H9 (cell line): Measurements from ENCODE around the gene PDGFB. TPM values are rescaled to one million over a fixed set of nuclear protein-coding genes. Genes with fewer than 3 reads are reported as not detected.

Experiments
- DNase-seq: peaks from one replicate; pipeline ENCODE4 v3.0.0-alpha.2; 2017
- H2AFZ ChIP-seq: one replicate; pipeline ENCODE4 v1.6.1; 2013; ENCODE audit warnings: mild to moderate bottlenecking, low read length, control low read depth, moderate library complexity
- H2AK5ac ChIP-seq: 2 replicates; pipeline ENCODE4 v1.6.1; 2013; ENCODE audit warnings: low read length, control low read depth, mixed read lengths; ENCODE audit not compliant: insufficient read length
- H2BK120ac ChIP-seq: one replicate; pipeline ENCODE4 v1.6.1; 2013; ENCODE audit warnings: low read depth, mild to moderate bottlenecking, low read length, control low read depth, inconsistent platforms; ENCODE audit not compliant: poor library complexity, severe bottlenecking
- H2BK12ac ChIP-seq: 2 replicates; pipeline ENCODE4 v1.6.1; 2013; ENCODE audit warnings: low read length, control low read depth, mixed read lengths, low read depth; ENCODE audit not compliant: insufficient read length
- H2BK15ac ChIP-seq: 2 replicates; pipeline ENCODE4 v1.6.1; 2013; ENCODE audit warnings: low read depth, low read length, control low read depth
- H2BK20ac ChIP-seq: one replicate; pipeline ENCODE4 v1.6.1; 2013; ENCODE audit warnings: low read depth, mild to moderate bottlenecking, low read length, control low read depth, inconsistent platforms; ENCODE audit not compliant: poor library complexity, severe bottlenecking
- H2BK5ac ChIP-seq: 2 replicates; pipeline ENCODE4 v1.6.1; 2013; ENCODE audit warnings: low read length, control low read depth, mixed read lengths; ENCODE audit not compliant: insufficient read length
- H3K14ac ChIP-seq: 2 replicates; pipeline ENCODE4 v1.6.1; 2013; ENCODE audit warnings: low read length, control low read depth; ENCODE audit not compliant: insufficient read depth
- H3K18ac ChIP-seq: 2 replicates; pipeline ENCODE4 v1.6.1; 2013; ENCODE audit warnings: low read depth, mild to moderate bottlenecking, mixed read lengths, low read length, control low read depth; ENCODE audit not compliant: insufficient read length
- H3K23ac ChIP-seq: 2 replicates; pipeline ENCODE4 v1.6.1; 2013; ENCODE audit warnings: low read length, control low read depth, mixed read lengths, low read depth; ENCODE audit not compliant: insufficient read length
- H3K23me2 ChIP-seq: 2 replicates; pipeline ENCODE4 v1.6.1; 2013; ENCODE audit warnings: low read depth, mild to moderate bottlenecking, mixed read lengths, low read length, control low read depth; ENCODE audit not compliant: insufficient read length, poor library complexity, severe bottlenecking
- H3K27ac ChIP-seq: 2 replicates; pipeline ENCODE4 v1.5.1; 2013; ENCODE audit warnings: low read length, control low read depth, mixed read lengths, low read depth; ENCODE audit not compliant: insufficient read length
- H3K27me3 ChIP-seq: 2 replicates; pipeline ENCODE4 v1.6.1; 2013; ENCODE audit warnings: low read length, control low read depth, inconsistent platforms; ENCODE audit not compliant: insufficient read depth
- H3K4ac ChIP-seq: 2 replicates; pipeline ENCODE4 v1.6.1; 2013; ENCODE audit warnings: low read depth, mild to moderate bottlenecking, control low read depth, inconsistent platforms, low read length, moderate library complexity
- H3K4me1 ChIP-seq: 2 replicates; pipeline ENCODE4 v1.6.1; 2013; ENCODE audit warnings: low read length, control low read depth, inconsistent platforms; ENCODE audit not compliant: insufficient read depth
- H3K4me2 ChIP-seq: 2 replicates; pipeline ENCODE4 v1.6.1; 2013; ENCODE audit warnings: low read length, control low read depth, mixed read lengths; ENCODE audit not compliant: insufficient read length, insufficient read depth
- H3K56ac ChIP-seq: 2 replicates; pipeline ENCODE4 v1.6.1; 2013; ENCODE audit warnings: low read depth, mild to moderate bottlenecking, mixed read lengths, low read length, control low read depth; ENCODE audit not compliant: insufficient read length
- H3K79me1 ChIP-seq: 2 replicates; pipeline ENCODE4 v1.6.1; 2013; ENCODE audit warnings: low read depth, mild to moderate bottlenecking, moderate library complexity, low read length, control low read depth, inconsistent platforms; ENCODE audit not compliant: insufficient read depth, poor library complexity, severe bottlenecking
- H3K79me2 ChIP-seq: 2 replicates; pipeline ENCODE4 v1.6.1; 2013; ENCODE audit warnings: low read length, control low read depth, inconsistent platforms; ENCODE audit not compliant: insufficient read depth
- H3K9ac ChIP-seq: 2 replicates; pipeline ENCODE4 v1.6.1; 2013; ENCODE audit warnings: low read length, control low read depth, mixed read lengths; ENCODE audit not compliant: insufficient read length; ENCODE audit errors: extremely low read depth
- H3K9me3 ChIP-seq: one replicate; pipeline ENCODE4 v1.6.1; 2013; ENCODE audit warnings: low read depth, low read length, inconsistent platforms; ENCODE audit not compliant: control insufficient read depth
- H3T11ph ChIP-seq: one replicate; pipeline ENCODE4 v1.6.1; 2013; ENCODE audit warnings: mild to moderate bottlenecking, low read length, control low read depth, inconsistent platforms
- H4K20me1 ChIP-seq: one replicate; pipeline ENCODE4 v1.6.1; 2013; ENCODE audit not compliant: control insufficient read depth, insufficient read length, insufficient read depth
- H4K5ac ChIP-seq: 2 replicates; pipeline ENCODE4 v1.6.1; 2013; ENCODE audit warnings: low read depth, mild to moderate bottlenecking, mixed read lengths, low read length, control low read depth; ENCODE audit not compliant: insufficient read length
- H4K8ac ChIP-seq: replicated peaks from 2 replicates; pipeline ENCODE4 v1.6.1; 2013; ENCODE audit warnings: low read length, control low read depth, mixed read lengths, low read depth; ENCODE audit not compliant: insufficient read length
- H4K91ac ChIP-seq: 2 replicates; pipeline ENCODE4 v1.6.1; 2013; ENCODE audit warnings: low read depth, mild to moderate bottlenecking, moderate library complexity, mixed read lengths, low read length, control low read depth; ENCODE audit not compliant: insufficient read length
- H3K27ac Mint-ChIP-seq, 3 experiments: 2 replicates in 2 of 3; 3 replicates in 1 of 3; pipeline ENCODE4 v1.8.0; 2020 to 2021; ENCODE audit warnings: mixed read lengths in 3 of 3, mild to moderate bottlenecking in 1 of 3, moderate library complexity in 1 of 3
- H3K27me3 Mint-ChIP-seq: 2 replicates; pipeline ENCODE4 v1.8.0; 2021; ENCODE audit warnings: low read depth, mild to moderate bottlenecking, moderate library complexity, mixed read lengths
- H3K36me3 Mint-ChIP-seq, 3 experiments: 2 replicates in 2 of 3; 3 replicates in 1 of 3; pipeline ENCODE4 v1.8.0; 2020 to 2021; ENCODE audit warnings: low read depth in 3 of 3, mixed read lengths in 3 of 3; ENCODE audit not compliant: insufficient read depth in 1 of 3
- H3K4me1 Mint-ChIP-seq, 2 experiments: 2 replicates each; pipeline ENCODE4 v1.8.0; 2020; ENCODE audit warnings: mixed read lengths in 2 of 2
- H3K4me3 Mint-ChIP-seq, 2 experiments: 2 replicates in 1 of 2; 3 replicates in 1 of 2; pipeline ENCODE4 v1.8.0; 2020 to 2021; ENCODE audit warnings: mild to moderate bottlenecking in 2 of 2, mixed read lengths in 2 of 2, moderate library complexity in 1 of 2
- H3K9me3 Mint-ChIP-seq, 2 experiments: 2 replicates in 1 of 2; 3 replicates in 1 of 2; pipeline ENCODE4 v1.8.0; 2020; ENCODE audit warnings: mild to moderate bottlenecking in 2 of 2, mixed read lengths in 2 of 2, moderate library complexity in 1 of 2
- WGBS: extraction: QIAGEN DNeasy Blood & Tissue Kit; methylation state at CpG from one replicate; pipeline ENCODE4 v1.1.7; 2013; ENCODE audit warnings: missing lambda C conversion rate, low lambda C conversion rate, mixed read lengths; ENCODE audit not compliant: insufficient read length; ENCODE audit errors: extremely low coverage; 5-methylcytosine and 5-hydroxymethylcytosine counted together
- total RNA-seq: library from RNA; stranded (reverse); gene quantifications from 2 replicates; pipeline ENCODE4 v1.2.1, GENCODE V29; 2021
- TF ChIP-seq, protein P1 (sequence below): fragments of 200-600 bp; sonication (generic); conservative IDR thresholded peaks from 3 replicates; pipeline ENCODE4 v1.8.0; 2021; ENCODE audit warnings: antibody characterized with exemption, mild to moderate bottlenecking

The PDGFB gene
- total RNA-seq, 1 experiment from 2014 or later: 6.1 TPM

DNA sequence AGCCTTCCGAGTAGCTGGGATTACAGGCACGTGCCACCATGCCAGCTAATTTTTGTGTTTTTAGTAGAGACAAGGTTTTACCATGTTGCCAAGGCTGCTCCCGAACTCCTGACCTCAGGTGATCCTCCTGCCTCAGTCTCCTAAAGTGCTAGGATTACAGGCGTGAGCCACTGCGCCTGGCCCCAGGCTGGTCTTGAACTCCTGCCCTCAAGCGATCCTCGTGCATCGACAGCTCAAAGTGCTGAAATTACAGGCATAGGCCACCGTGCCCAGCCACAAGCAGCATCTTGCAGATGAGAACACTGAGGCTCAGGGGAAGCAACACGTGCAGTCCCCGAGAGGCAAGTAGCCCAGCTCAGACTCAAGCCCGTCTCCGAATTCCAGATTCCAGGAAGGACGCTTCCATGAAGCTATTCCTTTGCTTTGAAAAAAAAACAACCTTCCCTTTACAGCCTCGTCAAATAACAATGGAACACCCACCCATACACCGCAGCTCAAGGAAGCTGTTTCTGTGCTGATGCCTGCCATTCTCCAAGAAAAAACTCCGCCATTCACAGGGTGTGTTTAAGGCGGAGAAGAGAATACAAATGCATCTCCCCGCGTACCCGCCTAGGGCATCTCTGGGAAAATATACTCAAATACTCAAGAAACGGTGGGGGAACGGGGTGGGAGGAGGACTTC lies 34.5 kb upstream of the PDGFB start:
- peaks cover 7% of the 10 kb centered on the region for H3K27me3 Mint-ChIP-seq
- Histone ChIP-seq H4K91ac (no peak overlapping the region), H3K18ac (no peak overlapping the region), H2BK20ac (no peak overlapping the region), H3K27ac (no peak overlapping the region), H3K4ac (no peak overlapping the region), H2BK15ac (no peak overlapping the region), H4K8ac (no peak overlapping the region), H2AFZ (no peak overlapping the region), H3K4me1 (peaks cover 4% of the 10 kb centered on the region; the same call in 1 of the 2 replicates), H3T11ph (no peak overlapping the region), H4K20me1 (no peaks in the 10 kb centered on the region), H2AK5ac (no peak overlapping the region), H3K14ac (no peak overlapping the region), H2BK12ac (no peak overlapping the region), H3K79me2 (no peaks in the 10 kb centered on the region), H3K9me3 (no peaks in the 10 kb centered on the region), H3K9ac (no peak overlapping the region), H3K56ac (no peak overlapping the region), H3K4me2 (no peak overlapping the region), H2BK120ac (no peak overlapping the region), H3K23me2 (no peaks in the 10 kb centered on the region), H4K5ac (no peak overlapping the region), H3K27me3 (no peaks in the 10 kb centered on the region), H2BK5ac (no peak overlapping the region), H3K23ac (no peak overlapping the region), H3K79me1 (no peaks in the 10 kb centered on the region)
- H3K4me3 Mint-ChIP-seq: no peak overlapping the region; a peak in 1 of 5 replicates
- peaks cover 25 to 33% of the 10 kb centered on the region in 2 experiments for H3K4me1 Mint-ChIP-seq
- H3K27ac Mint-ChIP-seq: peak overlapping the region in 2 of 3 experiments; percentile 40 to 55; a peak in 2 of 7 replicates
- WGBS: no CpG with 5 or more reads among the region's 23 CpGs
- DNase-seq: no peak
- TF ChIP-seq, protein P1, sequence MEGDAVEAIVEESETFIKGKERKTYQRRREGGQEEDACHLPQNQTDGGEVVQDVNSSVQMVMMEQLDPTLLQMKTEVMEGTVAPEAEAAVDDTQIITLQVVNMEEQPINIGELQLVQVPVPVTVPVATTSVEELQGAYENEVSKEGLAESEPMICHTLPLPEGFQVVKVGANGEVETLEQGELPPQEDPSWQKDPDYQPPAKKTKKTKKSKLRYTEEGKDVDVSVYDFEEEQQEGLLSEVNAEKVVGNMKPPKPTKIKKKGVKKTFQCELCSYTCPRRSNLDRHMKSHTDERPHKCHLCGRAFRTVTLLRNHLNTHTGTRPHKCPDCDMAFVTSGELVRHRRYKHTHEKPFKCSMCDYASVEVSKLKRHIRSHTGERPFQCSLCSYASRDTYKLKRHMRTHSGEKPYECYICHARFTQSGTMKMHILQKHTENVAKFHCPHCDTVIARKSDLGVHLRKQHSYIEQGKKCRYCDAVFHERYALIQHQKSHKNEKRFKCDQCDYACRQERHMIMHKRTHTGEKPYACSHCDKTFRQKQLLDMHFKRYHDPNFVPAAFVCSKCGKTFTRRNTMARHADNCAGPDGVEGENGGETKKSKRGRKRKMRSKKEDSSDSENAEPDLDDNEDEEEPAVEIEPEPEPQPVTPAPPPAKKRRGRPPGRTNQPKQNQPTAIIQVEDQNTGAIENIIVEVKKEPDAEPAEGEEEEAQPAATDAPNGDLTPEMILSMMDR: no peak
- H3K36me3 Mint-ChIP-seq: peaks cover 4 to 13% (median 6%) of the 10 kb centered on the region in 3 experiments; a peak in 4 of 7 replicates
- peaks cover 8 to 10% of the 10 kb centered on the region in 2 experiments for H3K9me3 Mint-ChIP-seq
